ENCODE data around the gene GHSR.

GHSR gene

DNA sequence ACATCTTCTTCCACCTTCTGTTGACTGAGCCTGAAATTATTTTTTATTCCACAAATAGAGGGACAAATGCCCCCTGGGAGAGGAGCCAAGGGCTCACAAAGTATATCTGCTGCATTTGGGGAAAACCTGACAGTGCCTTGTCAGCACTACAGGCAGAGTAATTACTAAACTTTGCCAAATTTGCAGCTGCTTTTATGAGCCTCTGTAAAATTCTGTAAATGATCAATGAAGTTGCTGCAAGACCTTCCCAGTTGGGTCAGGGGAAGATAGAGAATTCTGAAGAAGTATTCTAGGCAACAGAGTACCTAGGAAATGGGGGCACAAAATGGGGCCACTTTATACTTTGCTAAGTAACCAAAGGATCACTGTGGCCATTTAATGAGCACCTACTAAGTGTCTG, 10.5 kb downstream of the GHSR start:
- no peak for DNase-seq (ENCODE audit: low spot score)

DNA sequence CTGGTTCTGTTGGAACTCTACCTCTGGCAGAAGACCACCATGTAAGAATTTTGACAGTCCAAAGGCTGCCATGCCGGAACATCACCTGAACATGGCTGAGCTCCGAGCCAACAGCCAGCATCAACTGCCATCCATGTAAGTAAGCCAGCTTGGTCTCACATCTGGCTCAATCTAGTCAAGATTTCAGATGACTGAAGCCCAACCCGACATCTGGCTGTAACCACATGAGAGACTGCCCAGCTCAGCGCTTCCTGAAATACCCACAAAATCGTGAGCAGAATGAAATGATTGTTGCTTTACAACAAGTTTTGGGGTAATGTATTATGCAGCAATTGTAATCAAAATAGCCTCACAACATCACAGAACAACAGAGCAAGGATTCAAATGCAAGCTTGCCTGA, 32.9 kb downstream of the GHSR start:
- no peak for DNase-seq (ENCODE audit: low spot score)

DNA sequence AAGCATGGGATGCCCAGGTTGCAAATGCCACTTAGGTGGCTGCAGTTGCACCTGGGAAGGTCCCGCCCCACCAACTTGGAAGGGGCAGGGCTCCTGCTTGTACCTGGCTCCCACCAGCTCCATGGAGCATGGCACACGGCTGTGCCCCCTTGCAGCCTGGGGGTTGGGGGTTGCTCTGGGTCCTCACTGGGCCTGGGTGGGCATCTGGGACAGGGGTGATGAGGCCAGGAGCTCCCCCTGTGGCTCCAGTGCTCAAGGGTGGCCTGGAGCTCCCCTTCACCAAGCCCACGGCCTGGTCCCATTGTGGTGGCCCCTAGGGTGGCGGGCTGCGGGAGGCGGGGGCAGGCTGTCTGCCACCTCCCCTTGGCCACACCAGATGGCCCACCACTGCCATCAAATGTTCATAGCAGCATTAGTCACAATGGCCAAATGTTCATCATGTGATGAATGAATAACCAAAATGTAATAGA, 36.7 kb downstream of the GHSR start:
- DNase-seq (ENCODE audit: low spot score), result no peak

DNA sequence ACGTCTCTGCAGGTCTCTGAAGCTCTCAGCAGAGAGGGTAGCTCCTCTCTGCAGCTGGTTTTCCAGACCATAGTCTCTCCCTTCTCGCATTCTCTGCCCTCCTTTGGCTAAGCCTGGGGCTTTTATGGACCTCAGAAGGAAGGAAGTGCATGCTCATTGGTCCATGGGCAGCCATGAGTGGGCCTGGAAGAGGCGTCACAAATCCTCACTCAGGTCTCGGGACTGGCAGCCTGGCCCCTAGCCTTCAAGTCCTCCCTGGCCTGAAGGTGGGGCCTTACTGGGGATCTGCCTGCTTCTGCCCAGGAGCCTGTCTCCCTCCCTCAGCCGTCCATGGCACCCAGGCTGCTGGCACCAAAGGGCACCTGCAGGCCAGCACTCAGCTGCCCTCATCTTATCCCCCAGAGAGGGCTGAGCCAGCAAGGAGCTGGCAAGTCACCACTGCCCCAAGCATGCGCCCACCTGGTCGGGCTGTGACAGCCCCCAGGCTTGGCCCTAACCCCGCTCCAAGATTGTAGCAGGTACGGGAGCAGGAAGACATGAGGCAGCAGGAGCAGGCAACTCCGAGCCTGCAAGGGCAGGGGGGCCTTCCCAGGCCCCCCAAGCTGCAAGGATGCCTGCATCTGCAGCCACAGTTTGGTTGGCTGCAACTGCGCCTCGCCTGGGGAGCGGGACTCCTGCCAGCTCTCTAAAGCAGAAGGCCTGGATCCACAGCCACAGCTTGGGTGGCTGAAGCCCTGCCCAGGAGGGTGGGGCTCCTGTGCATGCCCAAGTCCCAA, 37.4 kb downstream of the GHSR start:
- DNase-seq (ENCODE audit: low spot score), result no peak

DNA sequence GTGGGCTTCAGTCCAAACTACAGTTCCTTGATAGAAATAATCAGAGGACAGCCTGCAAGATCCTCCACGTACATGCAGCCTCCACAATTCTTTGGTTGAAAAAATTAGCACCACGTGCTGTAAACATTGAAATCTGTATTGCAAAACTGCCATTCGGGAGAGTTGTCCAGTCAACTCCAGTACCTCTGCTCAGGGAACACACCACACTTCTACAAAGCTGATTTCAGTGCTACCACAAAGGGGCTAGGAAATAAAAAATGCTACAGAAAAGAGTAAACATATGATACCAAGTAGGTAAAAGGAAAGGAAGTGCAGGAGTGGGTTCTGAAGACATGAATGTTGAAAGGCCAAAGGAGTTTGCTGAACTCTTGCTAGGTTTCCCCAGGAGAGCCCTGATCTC, 40.4 kb downstream of the GHSR start:
- DNase-seq (ENCODE audit: low spot score), result no peak

DNA sequence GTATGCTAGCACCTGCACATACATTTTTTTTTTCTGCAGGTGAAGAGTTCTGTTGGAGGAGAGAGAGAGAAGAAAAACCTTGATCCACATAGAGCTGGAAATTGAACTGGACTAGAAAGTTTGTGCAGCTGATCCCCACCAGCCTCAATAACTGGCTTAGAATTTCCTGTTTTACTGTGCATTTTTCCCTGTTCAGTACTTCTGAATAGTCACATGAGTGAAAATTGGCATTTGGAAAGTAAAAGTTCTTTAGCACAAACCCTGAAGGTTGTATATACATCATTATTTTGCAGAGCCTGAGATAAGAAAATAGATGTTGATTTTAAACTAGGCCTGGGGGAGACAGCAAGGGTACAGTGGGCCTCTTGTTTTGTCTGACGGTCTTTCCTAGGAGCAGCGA, 42.3 kb downstream of the GHSR start:
- no peak for DNase-seq (ENCODE audit: low spot score)

DNA sequence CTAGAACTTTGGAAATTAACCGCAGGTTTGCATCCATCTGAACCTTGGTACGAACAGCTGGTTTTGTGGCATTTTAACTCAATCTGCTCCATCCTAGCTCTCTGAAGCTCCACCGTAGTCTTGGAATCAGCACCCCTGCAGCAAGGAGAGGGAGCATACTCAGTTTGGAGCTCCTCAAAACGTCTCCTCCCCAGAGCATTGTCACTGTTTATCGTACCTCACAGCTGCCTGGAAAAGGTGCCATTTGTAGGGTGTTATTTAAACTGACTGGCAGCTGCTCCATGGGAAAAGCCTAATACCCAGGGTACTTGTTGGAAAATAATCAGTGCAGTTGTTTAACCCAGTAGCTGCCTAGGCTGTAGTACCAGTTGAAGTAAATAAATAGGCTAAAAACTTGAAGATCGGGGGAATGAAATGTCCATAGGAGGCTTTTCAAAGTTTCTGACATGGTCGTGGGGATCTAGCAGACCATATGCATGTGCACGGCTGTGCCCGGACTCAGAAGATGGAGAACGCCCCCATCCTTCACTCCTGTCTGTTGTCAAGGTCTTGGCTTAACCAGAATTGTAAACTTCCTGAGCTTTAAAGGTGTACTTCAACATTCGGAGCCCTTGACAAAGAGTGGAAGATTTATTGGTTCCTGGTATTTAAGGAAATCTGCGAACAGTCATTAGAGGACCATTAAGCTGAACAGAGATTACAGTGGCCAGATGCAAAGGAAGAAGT, 43.9 kb downstream of the GHSR start:
- no peak for DNase-seq (ENCODE audit: low spot score)

DNA sequence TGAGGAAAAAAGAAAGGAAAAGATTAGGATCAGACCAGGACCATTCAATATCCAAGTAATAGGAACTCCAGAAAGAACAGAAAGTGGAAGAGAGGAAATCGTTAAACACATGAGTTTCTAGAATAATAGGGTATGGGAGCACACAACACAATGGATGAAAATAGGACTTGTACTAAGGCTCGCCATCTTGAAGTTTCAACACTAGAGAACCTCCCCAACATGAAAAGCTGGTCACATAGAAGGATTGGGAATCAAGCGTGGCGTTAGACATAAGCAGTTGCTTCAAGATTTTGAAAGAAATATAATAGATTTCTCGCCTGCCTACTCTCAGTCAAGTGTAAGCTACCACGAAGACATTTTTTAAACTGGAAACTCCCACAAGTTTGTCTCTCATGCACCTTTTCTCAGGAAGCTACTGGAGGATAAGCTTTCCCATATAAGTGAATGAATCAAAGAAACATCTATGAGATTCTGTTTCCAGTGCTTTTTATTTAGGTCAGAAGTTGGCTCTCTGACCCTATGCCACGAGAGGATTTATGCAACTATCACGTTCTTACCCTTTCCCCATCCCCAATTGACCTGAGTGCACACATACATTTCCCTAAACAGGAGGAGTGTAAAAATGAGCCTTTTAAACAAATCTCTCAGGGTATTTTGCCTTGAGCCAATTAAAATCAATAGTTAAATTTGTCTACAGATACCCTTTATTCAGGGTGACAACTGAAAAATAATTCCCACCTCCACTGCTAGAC, 45.2 kb downstream of the GHSR start:
- no peak for DNase-seq (ENCODE audit: low spot score)

DNA sequence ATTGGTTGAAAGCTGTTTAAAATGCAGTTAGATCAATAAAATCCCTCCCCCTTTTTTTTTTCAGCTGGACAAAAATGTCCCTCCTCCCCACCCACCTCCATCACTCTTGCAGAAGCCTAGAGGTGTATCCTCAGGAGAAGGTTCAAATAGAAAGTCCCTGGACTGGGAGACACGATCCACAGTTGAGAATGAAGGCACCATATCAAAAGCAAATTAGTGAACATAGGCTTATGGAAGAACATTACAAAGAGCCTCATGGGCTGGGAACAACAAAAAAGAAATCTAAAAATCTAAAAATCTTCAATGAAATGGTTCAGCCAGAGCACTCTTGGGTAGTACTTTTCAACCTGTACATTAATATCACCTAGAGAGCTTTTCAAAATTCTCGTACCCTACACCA, 46.2 kb downstream of the GHSR start:
- no peak for DNase-seq (ENCODE audit: low spot score)

DNA sequence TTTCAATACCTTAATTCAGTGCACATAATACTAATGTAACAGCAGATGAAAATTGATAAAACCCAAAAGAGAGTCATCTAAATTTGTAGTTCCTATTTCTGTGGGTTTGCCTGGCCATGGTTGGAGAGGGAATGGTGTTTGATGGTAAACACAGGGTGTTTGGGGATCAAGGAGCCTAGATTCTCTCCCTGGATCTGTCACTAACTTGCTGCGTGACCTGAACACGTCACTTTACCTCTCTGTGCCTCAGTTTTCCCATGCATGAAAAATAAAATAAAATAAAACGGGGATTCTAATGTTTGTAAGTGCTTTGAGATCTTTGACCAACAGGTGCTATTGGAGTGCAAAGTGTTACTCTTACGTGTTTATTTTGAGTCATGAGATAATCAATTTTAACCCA, 49.8 kb downstream of the GHSR start:
- no peak for DNase-seq (ENCODE audit: low spot score)

DNA sequence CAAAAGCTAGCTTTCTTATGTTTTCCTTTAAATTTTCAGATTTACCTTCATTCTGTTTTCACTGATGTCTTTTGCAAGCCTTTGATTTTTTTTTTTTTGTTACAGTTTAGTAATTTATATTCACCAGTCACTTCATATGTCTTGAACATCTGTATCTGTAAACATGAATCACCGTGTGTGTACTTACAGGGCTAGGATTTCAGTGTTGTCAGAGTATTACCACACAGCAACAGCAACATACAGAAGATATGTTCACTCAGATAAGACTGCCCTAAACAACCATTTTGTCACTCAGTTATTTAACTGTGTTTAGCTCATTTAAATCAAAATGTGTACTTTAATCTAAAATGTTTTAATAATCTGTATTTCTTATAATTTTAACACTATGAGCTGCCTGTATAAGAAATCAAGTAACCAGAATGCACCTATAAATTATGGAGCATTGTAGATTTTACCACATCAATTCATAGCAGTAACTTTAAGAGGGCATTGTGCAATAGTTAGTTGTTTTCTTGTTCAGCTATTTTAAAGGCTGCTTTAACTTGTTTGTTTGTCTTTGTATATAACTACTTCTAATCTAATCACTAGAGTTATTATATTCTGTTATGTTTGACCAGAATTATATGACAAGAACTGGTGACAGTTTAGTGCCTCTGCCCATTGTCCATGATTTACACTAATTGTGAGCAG, 50.4 kb downstream of the GHSR start:
- DNase-seq (ENCODE audit: low spot score), result no peak

DNA sequence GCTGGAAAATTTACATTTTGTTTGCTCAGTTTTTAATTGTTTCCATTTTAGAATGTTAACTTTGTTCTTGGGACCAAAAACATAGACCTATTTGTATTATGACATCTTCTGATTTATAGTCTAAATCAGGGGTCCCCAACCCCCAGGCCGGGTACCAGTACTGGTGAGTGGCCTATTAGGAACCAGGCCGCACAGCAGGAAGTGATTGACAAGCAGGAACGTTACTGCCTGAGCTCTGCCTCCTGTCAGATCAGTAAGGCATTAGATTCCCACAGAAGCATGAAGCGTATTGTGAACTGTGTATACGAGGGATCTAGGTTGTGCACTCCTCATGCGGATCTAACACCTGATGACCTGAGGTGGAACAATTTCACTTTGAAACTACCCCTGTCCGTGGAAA, 51.9 kb downstream of the GHSR start:
- DNase-seq (ENCODE audit: low spot score), result no peak

DNA sequence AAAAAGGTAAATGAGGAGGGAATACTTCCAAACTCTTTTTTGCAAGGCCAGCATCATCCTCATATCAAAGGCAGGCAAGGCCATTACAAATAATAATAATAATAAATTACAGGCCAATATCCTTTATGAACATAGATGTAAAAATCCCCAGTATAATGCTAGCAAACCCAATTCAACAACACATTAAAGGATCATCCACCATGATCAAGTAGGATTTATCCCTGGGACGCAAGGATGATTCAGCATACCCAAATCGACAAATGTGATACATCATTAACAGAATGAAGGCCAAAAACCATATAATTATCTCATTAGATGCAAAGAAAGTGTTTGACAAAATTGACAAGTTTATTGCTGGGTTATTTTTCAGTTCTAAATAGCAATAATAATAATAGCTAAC, 53.6 kb downstream of the GHSR start:
- no peak for DNase-seq (ENCODE audit: low spot score)

All from D341Med (cell line).